ENCODE measurements around the gene CALML3.
"Not testable (repeated sequence)": the region's sequence is repeated elsewhere in the genome, so short reads cannot be mapped to it uniquely, and the experiment has no call there.

Gene CALML3

DNA sequence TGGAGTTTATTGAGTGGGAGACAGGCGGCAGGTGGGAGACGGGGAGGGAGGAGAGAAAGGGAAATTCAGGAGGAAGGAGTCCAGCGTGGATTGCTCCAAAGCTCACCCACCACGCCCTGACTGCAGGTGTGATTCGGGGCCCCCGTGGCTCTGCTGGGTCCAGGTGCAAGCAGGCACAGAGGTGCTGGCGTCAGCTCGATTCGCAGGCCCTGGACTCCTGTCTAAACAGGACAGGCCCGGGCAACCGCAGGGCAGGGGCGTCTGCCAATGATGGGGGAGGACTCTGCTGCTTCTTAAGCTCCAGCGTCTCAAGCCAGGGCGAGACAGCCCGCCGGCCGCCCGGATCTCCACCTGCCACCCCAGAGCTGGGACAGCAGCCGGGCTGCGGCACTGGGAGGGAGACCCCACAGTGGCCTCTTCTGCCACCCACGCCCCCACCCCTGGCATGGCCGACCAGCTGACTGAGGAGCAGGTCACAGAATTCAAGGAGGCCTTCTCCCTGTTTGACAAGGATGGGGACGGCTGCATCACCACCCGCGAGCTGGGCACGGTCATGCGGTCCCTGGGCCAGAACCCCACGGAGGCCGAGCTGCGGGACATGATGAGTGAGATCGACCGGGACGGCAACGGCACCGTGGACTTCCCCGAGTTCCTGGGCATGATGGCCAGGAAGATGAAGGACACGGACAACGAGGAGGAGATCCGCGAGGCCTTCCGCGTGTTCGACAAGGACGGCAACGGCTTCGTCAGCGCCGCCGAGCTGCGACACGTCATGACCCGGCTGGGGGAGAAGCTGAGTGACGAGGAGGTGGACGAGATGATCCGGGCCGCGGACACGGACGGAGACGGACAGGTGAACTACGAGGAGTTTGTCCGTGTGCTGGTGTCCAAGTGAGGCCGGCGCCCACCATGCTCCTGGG is at the start of gene CALML3:
TSS of gene CALML3 (plus strand) at position 321 of the 920 bp plus-strand sequence. CDS start at position 446, 125 bp downstream.
- no peak for DNase-seq

GRCh38 chr10:5475088-5475487 is 49.7 kb upstream of the CALML3 start:
- not testable (repeated sequence) for DNase-seq

GRCh38 chr10:5475974-5476807 is 48.6 kb upstream of the CALML3 start:
- not testable (repeated sequence) for DNase-seq

- no peak for DNase-seq
Observed at GRCh38 chr10:5476918-5477525, 47.7 kb upstream of the CALML3 start.

DNA sequence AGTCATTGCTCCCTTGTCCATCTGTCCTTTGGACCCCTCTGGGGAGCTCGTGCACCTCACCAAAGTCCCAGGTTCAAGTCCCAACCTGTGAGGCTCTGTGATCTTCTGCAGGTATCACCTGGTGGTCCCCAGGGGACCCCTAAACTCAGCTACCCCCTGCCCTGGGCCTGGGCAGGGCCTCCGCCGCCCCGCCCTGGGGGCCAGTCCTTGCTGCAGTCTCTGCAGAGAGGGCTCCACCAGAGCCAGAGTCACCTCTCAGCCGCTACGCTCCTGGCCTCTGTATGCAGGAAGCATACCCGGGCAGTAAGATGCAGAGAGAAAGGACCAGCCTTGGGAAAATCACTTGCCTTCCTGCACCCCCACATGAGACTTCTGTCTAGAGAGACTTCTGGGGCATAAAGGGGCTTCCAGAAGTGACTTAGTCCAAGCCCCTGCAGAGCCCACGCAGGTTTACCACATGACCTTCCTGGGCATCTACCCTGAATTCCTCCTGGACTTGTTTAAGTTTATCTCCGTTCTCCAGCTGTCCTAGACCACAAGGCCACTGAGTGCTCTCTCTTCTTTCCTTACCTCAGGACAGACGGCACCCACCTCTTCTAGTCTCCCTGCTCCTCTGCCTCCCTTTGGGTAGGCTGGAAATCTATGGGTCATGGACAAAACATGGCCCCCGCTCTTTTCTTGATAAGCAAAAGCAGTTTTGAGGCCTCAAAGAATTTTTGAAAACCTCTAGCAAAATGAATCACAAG is 46.6 kb upstream of the CALML3 start:
- no peak for DNase-seq

GRCh38 chr10:5478694-5479305 is 46.0 kb upstream of the CALML3 start:
- no peak for DNase-seq

DNA sequence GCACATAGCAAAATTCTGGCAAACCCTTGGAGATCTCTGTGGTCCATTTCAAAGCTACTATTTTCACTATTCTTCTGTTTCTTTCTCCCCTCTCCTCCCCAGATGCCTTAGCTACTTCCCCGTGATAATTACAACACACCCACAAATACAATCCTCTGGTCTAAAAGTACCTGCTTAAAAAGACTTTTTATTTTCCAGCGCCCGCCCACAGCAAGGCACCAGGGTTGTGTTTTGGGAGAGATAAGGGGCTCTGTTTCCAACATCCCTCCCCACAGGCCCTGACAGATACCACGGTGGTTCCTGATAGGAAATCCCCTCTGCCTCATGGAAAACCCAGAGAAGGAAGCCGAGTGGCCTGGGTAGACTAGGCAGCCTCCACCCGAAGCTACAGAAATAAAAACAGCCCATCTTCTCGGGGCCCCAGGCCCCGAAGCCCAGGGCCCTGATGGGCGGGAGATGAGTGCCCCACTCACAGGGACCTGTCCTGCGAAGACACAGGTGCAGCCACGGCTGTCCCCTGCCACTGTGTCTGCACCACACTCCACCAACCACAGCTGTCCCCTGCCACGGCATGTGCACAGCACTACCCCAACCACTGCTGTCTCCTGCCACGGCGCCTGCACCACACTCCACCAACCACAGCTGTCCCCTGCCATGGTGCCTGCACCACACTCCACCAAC is 45.1 kb upstream of the CALML3 start:
- DNase-seq = no peak

- DNase-seq = no peak
Observed at GRCh38 chr10:5480162-5480941, 44.4 kb upstream of the CALML3 start.

GRCh38 chr10:5481121-5481520 is 43.6 kb upstream of the CALML3 start:
- DNase-seq = no peak

DNA sequence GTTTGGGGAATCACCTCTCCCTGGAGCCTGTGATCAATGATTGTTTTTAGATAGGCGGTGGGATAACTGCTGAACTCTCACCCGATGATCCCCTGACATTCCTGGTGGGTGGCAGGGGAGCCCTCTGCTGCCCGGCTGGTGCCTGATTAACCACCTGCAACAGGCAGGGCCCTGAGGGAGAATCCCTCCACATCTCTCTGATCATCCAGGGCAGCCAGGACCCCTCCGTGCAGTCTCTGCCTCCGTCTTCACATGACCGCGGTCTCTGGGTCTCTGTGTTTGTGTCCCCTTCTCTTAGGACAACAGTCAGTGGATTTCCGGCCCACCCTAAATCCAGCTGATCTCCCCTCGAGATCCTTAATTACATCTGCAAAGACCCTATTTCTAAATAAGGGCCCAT is 42.7 kb upstream of the CALML3 start:
- no peak for DNase-seq

DNA sequence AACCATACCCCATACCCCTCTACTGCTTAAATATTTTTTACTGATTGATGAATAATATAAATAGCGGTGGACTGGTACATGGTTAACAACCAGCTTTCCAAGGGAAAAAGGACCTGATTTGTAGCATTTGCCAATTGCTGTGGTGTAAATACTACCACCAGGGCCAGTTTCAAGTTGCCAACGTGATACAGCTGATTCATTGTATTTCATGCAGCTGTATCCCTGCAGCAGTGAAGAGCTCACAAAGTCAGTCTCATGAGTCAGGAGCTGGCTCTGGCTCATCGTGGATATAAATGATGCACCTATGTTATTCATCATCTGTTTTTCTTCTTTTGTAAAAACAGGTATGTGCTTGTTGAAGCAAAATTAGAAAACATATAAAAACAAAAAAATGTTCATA is 40.6 kb upstream of the CALML3 start:
- DNase-seq = no peak

DNA sequence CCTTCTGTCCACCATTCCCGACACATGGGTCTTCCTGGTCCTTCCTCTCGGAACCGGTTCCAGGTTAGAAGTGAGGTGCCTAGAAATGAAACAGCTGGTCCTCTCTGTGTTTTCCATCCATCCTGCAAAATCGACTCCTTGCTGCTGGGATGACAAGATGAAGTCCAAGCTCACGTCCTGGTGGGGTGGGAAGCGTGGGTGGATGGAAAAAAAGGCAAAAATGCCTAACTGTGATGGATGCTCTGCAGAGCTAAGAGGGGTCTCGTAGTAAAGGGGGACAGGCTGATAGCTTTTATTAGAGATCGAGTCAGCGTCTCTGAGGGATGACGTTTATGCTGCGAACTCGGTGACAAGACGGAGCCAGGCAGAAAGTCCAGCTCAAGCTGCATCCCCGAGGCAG is 39.5 kb upstream of the CALML3 start:
- no peak for DNase-seq

DNA sequence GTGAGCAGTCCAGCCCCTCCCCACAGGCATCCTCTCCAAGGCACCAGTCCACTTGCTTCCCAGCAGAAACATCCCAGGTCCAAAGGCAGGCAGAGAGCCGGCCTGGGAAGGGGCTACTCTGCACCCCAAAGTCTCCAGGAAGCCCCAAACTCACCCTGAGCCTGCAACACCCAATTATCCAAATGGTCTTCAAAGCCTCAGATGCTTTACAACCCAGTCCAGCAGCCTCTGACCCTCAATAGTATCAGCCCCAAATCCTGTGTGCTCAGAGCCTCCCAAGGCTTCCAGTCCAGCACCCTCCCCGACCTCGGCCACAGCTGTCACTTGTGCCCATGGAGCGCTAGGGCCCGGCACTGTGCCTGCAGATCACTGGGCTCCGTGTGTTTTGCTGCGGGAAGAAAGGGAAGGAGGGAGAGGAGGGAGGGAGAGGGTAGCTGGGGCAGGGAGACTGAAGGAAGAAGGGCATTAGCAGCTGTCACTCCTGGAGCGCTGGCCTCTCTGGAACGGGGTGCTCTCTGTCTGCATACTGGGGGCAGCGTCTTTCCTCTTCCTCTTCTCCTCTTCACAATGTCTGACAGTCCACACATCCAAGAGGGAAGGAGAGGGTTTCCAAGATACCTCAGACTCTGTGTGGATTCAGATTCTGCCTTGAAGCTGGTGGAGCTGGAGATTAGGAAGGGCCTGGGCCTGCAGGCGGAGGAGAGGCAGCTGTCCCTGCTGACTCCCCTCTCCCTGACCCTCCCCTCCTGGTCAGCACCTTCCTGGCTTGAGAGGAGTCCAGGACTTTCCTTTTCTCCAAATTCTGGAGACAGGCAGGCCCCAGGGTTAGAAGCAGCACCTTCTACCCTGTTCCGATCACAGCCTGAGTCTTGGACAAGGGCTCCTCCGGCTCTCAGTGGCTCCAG is 38.6 kb upstream of the CALML3 start:
- no peak for DNase-seq

DNA sequence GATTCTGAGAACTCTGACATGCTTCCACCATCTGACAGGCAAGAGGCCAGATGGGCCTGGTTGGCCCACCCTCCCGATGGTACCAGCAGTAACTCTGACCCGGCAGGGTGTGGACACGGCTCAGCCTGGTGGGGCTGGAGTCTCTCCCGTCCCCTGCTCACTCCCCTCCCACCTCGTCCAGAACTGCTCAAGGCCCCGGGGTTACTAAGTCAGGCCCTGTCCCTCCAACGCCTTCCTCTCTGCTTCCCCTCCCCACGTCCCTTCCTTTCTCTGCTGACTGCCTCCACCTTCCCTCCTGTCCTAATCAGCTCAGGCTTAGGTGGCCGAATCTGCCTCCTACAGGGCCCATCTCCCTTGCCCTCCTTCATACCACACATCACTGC is 37.9 kb upstream of the CALML3 start:
- no peak for DNase-seq

DNA sequence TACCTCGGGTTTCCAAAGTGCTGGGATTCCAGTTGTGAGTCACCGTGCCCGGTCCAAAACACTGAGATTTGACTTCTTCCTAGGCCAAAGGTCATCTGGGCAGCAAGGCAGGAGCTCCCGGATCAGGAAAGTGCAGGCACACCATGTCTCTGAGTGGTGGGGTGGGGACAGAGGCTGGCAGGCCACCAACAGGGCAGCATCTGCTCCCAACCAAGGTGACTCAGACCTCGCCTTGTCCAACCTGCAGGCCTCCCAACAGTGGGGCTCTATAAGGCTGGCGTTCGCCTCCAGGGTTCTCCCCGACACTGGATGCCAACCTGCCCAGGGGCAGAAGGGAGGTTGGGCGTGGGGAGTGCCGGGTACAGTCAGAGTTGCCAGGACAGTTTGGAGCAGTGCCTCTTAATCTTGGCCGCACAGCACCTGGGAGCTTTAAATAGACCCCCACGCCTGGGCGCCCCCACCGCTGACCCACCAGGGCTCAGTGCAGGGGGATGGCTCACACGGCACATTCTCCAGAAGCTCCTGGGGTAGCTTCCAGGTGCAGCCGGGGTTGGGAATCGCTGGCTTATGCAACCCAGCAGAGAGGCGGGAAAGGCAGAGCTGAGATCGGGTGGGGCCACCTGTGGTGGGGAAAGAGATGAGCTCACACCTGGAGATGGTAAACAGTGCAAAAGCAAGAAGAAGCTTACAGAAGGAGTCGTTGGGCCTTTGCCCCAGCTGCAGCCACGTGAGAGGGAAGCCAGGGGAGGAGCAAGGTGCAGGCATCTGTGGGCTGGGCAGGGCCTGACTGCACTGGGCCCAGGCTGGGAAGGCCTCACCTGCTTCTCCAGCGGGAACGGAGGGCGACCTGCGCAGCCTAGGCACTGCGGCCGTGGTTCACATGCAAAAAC is 36.2 kb upstream of the CALML3 start:
- no peak for DNase-seq

DNA sequence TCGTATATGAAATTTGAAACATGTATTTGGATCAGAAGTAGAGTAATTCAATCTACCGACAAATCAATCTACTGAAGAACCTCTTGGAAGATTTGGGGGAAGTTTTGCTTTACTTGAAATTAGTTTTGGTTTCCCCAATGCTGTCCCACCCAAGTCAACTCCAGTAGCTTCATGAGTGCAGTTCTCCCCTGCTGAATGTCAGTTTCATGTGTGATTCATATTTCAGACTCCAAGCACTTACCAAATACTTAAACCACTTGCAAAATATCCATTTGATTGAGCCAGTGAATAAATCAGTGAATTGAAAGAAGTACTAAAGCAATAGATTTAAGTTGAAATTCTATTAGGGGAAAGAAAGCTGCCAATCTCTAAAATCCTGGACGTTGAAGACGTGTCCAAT is 34.7 kb upstream of the CALML3 start:
- DNase-seq = no peak

DNA sequence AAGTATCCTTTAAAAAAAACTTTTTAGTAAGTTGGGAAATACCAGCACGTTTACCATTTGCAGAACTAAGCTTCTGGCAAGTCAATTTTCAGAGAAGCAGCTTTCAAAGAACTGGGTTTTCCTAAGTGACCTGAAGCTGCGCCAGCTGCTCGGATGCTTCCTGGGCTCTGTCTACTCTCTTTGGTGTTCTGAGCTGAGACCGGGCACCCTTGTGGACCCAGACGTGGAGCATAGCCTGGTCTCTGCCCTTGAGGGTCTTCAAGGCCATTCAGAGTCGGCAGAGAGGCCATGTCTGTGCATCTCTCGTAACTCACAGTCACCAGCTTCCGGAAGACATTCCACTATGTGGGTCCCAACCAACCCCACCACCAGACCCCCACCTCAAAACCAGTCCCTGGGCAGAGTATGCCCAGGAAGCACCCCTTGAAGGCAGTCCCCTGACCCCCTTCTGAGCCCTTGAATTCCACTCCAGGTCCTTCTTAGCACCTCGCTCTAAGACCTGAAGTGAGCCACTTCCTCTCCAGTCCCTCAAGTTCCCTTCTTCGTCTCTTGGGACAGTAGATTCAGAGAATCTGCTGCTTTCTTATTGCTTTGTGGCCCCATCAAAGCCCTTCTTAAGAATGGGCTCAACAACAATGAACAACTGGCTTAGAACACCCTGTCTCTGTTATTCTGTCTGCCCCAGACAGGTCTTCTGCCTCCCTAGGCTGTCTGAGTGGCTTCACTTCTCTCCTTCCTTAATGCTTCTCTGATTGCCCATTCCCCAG is 33.9 kb upstream of the CALML3 start:
- DNase-seq = no peak

- no peak for DNase-seq
Observed at GRCh38 chr10:5491477-5491876, 33.3 kb upstream of the CALML3 start.
